GM06990 (cell line): ENCODE measurements around the gene CTNNAL1.

ENCODE experiments used
- DNase-seq: peaks from one replicate; pipeline ENCODE4 v3.0.0-alpha.2; 2011; ENCODE audit not compliant: insufficient read length; ENCODE audit errors: extremely low read depth
- H3K27me3 ChIP-seq: replicated peaks from 2 replicates; pipeline ENCODE4 v1.6.0; 2011; ENCODE audit warnings: low read length; ENCODE audit not compliant: control insufficient read depth, insufficient read depth
- H3K36me3 ChIP-seq: 2 replicates; pipeline ENCODE4 v1.5.1; 2011; ENCODE audit warnings: low read length; ENCODE audit not compliant: control insufficient read depth, insufficient read depth
- H3K4me3 ChIP-seq: replicated peaks from 2 replicates; pipeline ENCODE4 v1.5.1; 2011; ENCODE audit warnings: low read depth, mild to moderate bottlenecking, control low read depth, low read length
- TF ChIP-seq, protein P1 (sequence below): IDR thresholded peaks from 2 replicates; pipeline ENCODE4 v1.5.1; 2011; ENCODE audit warnings: low read length, control low read depth, mild to moderate bottlenecking, inconsistent platforms; ENCODE audit not compliant: insufficient read depth, poor library complexity, severe bottlenecking

CTNNAL1 gene

GRCh38 chr9:108939975-108940374 is 73.3 kb downstream of the CTNNAL1 start:
- no peaks in the 10 kb centered on the region for H3K27me3 ChIP-seq
- TF ChIP-seq, protein P1, sequence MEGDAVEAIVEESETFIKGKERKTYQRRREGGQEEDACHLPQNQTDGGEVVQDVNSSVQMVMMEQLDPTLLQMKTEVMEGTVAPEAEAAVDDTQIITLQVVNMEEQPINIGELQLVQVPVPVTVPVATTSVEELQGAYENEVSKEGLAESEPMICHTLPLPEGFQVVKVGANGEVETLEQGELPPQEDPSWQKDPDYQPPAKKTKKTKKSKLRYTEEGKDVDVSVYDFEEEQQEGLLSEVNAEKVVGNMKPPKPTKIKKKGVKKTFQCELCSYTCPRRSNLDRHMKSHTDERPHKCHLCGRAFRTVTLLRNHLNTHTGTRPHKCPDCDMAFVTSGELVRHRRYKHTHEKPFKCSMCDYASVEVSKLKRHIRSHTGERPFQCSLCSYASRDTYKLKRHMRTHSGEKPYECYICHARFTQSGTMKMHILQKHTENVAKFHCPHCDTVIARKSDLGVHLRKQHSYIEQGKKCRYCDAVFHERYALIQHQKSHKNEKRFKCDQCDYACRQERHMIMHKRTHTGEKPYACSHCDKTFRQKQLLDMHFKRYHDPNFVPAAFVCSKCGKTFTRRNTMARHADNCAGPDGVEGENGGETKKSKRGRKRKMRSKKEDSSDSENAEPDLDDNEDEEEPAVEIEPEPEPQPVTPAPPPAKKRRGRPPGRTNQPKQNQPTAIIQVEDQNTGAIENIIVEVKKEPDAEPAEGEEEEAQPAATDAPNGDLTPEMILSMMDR, result no peak
- no peak for DNase-seq
- no peak overlapping the region for H3K4me3 ChIP-seq
- H3K36me3 ChIP-seq, result peaks cover 3% of the 10 kb centered on the region

GRCh38 chr9:108937561-108938305 is 75.6 kb downstream of the CTNNAL1 start:
- H3K27me3 ChIP-seq, result no peaks in the 10 kb centered on the region
- H3K36me3 ChIP-seq, result peaks cover 3% of the 10 kb centered on the region
- H3K4me3 ChIP-seq, result no peak overlapping the region
- TF ChIP-seq, protein P1, result no peak
- no peak for DNase-seq

DNA sequence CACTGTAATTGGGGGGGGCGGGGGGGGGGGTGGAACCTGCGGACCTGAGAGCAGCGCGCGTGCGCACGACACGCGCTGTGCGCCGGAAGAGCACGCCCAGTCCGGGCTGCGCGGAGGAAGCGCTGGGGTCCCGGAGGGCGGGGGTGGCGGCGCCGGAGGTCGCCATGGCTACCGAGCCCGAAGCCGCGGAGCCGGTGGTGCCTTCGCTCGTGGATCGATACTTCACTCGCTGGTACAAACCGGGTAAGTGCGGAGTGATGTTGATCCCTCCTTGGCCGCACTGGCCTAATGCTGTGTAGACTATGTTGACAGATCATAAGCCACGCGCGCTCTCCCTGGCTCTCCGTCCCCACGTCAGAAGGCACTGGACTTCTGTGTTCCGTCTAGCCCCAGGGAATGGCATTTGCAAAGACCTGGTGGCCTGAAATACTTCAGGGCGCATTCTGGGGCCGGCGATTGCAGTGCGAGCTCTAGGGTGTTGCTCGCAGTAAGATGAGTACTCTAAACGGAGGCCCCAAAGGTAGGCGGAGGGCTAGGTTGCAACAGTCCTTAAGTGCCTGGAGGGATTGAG is 78.9 kb downstream of the CTNNAL1 start, which contains the start of gene ABITRAM:
Gene ABITRAM, plus strand, starts transcription at position 78 of the 571 bp plus-strand sequence. Its CDS starts 87 bp downstream, at position 165.
- Histone ChIP-seq H3K4me3 (peak within 1 kb of the TSS; percentile 99), H3K36me3 (no peaks in the 10 kb centered on the region; the same call in 1 of the 2 replicates), H3K27me3 (no peaks in the 10 kb centered on the region)
- TF ChIP-seq, protein P1, result no peak
- peak; percentile 92 for DNase-seq

DNA sequence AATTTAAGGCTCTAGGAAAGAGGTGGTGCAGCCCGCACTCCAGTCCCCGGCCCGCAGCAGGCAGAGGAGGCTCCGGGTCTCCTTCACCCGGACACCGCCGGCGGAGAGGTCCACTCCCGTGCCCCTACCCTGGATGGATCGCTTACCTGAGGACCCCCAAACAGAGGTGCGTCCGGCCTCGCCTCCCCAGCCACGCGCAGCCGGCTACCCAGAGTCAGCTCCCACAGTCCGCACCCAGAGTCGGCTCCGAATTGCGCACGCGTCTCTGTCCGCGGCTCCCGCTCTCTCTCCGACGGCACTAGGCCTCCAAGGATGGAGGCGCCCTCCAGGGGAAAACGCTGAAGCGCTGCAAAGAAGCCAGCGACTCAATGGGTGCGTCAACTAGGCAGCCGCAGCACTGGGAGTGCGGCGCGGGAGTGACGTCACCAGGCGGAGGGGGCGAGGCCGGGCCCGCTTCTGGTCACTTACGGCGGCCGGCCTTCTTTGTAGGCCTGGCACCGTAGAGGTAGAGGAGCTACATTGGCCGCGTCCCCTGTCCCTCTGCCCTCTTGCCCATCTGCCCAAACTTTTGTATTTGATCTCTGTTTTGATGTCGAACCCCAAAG is 79.5 kb downstream of the CTNNAL1 start, which contains the start of gene ELP1:
Gene ELP1, minus strand, starts transcription at position 407 of the 605 bp plus-strand sequence. CDS start 2,978 bp downstream, outside the sequence.
- peak within 1 kb of the TSS; percentile 99 for H3K4me3 ChIP-seq

DNA sequence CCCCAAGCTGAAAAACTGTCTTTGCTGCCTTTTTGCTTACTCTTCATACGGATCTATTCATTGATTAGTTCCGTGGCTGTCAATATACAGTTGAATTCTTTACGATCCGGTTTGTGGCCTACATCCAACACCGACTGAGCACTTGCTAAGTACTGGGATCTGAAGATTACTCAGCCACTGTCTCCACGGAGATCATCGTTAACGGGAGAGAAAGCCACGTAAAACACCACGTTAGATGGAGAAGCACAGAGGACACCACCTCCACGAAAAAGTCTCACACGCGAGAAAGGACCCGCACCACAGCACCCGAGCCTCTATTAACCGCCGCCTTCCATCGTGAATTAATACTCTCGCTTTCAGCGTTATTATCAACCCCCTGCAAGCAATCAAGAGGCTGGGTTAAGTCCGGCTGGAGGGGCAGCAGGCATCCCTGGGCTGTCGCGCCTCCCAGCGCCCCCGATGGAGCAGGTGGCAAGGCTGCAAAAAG is 80.0 kb downstream of the CTNNAL1 start:
- H3K36me3 ChIP-seq, result no peaks in the 10 kb centered on the region; the same call in 1 of the 2 replicates
- peak overlapping the region; percentile 99 for H3K4me3 ChIP-seq
- no peak for DNase-seq
- TF ChIP-seq, protein P1, result no peak
- no peaks in the 10 kb centered on the region for H3K27me3 ChIP-seq

More for the DNA sequence above, 79.5 kb downstream of the CTNNAL1 start, which contains the start of gene ELP1:
- peak; percentile 94 for DNase-seq
- TF ChIP-seq, protein P1, result peak; percentile 47
- Histone ChIP-seq H3K27me3 (no peaks in the 10 kb centered on the region), H3K36me3 (no peaks in the 10 kb centered on the region; the same call in 1 of the 2 replicates)
